H1 (cell line): ENCODE measurements around the gene TMEM220. TPM values are rescaled to one million over a fixed set of nuclear protein-coding genes. Genes with fewer than 3 reads are reported as not detected.

Experiments
- BCL11A ChIP-seq, 2 experiments: IDR thresholded peaks; one replicate each; pipeline ENCODE4 v1.6.1; 2011; ENCODE audit warnings: low read depth in 2 of 2, low read length in 2 of 2, mild to moderate bottlenecking in 2 of 2
- CTBP2 ChIP-seq: IDR thresholded peaks from 2 replicates; pipeline ENCODE4 v1.7.0; 2011; ENCODE audit warnings: borderline replicate concordance, mild to moderate bottlenecking, moderate library complexity, mixed read lengths, low read length; ENCODE audit not compliant: insufficient read depth, insufficient read length
- EGR1 ChIP-seq: IDR thresholded peaks from 2 replicates; pipeline ENCODE4 v1.6.1; 2011; ENCODE audit warnings: low read depth, low read length, borderline replicate concordance
- JUND ChIP-seq: IDR thresholded peaks from 2 replicates; pipeline ENCODE4 v1.6.1; 2011; ENCODE audit warnings: mild to moderate bottlenecking, improper control_type of control experiment, low read length
- SP2 ChIP-seq: IDR thresholded peaks from 2 replicates; pipeline ENCODE4 v1.6.1; 2012; ENCODE audit warnings: mild to moderate bottlenecking, low read length, inconsistent platforms
- ZNF274 ChIP-seq: IDR thresholded peaks from 2 replicates; pipeline ENCODE4 v1.7.0; 2012; ENCODE audit warnings: low read length, borderline replicate concordance; ENCODE audit errors: extremely low read depth
- polyA plus RNA-seq, 7 experiments: library from polyadenylated mRNA; depleted of rRNA in 3 of 7; stranded (reverse) in 5 of 7; unstranded in 2 of 7; fragments of >200 nt in 5 of 7; fragments of 200-250 nt in 2 of 7; gene quantifications; 1 replicate in 5 of 7; 2 replicates in 1 of 7; 4 replicates in 1 of 7; pipeline versions ENCODE4 v1.2.1 to v1.2.3, GENCODE V29; 2011 to 2013; ENCODE audit warnings: missing spikeins in 2 of 7, mixed read lengths in 2 of 7
- total RNA-seq: library from RNA; stranded (reverse); fragmentation: NEBNext Ultra II Directional; extraction: Animal tissue kit (Norgen Biotek cat#: 25700); gene quantifications from 2 replicates; pipeline ENCODE4 v1.2.1, GENCODE V29; 2021
- TF ChIP-seq, protein P1 (sequence below): IDR thresholded peaks from 2 replicates; pipeline ENCODE4 v1.6.1; 2011; ENCODE audit warnings: low read length, improper control_type of control experiment

Gene TMEM220
- total and polyA plus RNA-seq, 2 of the 8 experiments (the other 6 are each of a cell fraction or from before 2014, with no cell fraction given): 3.8 to 4.1 TPM

DNA sequence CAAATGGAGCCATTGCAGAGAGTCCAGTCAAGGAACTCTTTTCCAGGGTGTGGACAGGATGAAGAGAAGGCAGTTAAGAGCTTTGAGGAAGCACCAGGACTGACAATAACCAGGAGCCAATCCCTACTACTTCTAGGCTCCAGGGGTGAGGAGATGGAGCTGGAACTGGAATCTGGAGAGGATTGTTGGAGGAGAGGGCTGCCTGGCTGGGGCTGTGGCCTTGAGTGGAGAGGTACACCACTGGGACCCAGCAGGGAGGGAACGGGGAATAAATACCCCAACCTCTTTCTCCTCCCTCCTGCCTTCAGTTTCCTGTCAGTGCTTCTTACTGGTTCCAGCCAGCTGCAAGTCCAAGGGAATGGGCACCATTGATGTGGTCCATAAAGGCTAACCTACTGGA, 32.2 kb upstream of the TMEM220 start (continued):
- TF ChIP-seq CTBP2 (no peak), JUND (no peak), ZNF274 (no peak), SP2 (no peak), BCL11A (IDR thresholded peaks at IDR 0.05; ENCODE audit: low read depth in 2 of 2, low read length in 2 of 2) (no peak), EGR1 (no peak)
- TF ChIP-seq, protein P1, sequence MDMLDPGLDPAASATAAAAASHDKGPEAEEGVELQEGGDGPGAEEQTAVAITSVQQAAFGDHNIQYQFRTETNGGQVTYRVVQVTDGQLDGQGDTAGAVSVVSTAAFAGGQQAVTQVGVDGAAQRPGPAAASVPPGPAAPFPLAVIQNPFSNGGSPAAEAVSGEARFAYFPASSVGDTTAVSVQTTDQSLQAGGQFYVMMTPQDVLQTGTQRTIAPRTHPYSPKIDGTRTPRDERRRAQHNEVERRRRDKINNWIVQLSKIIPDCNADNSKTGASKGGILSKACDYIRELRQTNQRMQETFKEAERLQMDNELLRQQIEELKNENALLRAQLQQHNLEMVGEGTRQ: no peak
